GM19467 (cell line): ENCODE data around the gene ATXN7L3.

Source experiments
- ATAC-seq: cut with Tn5 transposase; IDR thresholded peaks from one replicate; pipeline ENCODE4 v1.9.1; 2021; ENCODE audit warnings: mild to moderate bottlenecking, moderate library complexity; ENCODE audit not compliant: unreplicated experiment

Gene ATXN7L3

GRCh38 chr17:44203731-44204440 lies 4.2 kb upstream of the ATXN7L3 start:
- ATAC-seq = no peak

GRCh38 chr17:44202756-44203155 lies 3.1 kb upstream of the ATXN7L3 start:
- no peak for ATAC-seq

- no peak for ATAC-seq
Observed at GRCh38 chr17:44200478-44201155, 933 bp upstream of the ATXN7L3 start.

GRCh38 chr17:44198721-44199552 lies 747 bp downstream of the ATXN7L3 start:
- peak; percentile 13 for ATAC-seq

- no peak for ATAC-seq
Observed at GRCh38 chr17:44197980-44198720, 1.5 kb downstream of the ATXN7L3 start.

- ATAC-seq = no peak
Observed at GRCh38 chr17:44197107-44197506, 2.6 kb downstream of the ATXN7L3 start.

- no peak for ATAC-seq
Observed at GRCh38 chr17:44193326-44194084, 6.2 kb downstream of the ATXN7L3 start.

- no peak for ATAC-seq
Observed at GRCh38 chr17:44192750-44193149, 6.9 kb downstream of the ATXN7L3 start.

GRCh38 chr17:44191941-44192496 lies 7.7 kb downstream of the ATXN7L3 start:
- no peak for ATAC-seq

GRCh38 chr17:44191369-44191768 lies 8.3 kb downstream of the ATXN7L3 start:
- ATAC-seq = no peak

- no peak for ATAC-seq
Observed at GRCh38 chr17:44190481-44190880, 9.2 kb downstream of the ATXN7L3 start.

GRCh38 chr17:44188576-44189403 lies 10.9 kb downstream of the ATXN7L3 start:
- no peak for ATAC-seq

GRCh38 chr17:44187131-44187899 lies 12.4 kb downstream of the ATXN7L3 start:
- peak; percentile 23 for ATAC-seq

GRCh38 chr17:44186307-44187130 lies 13.2 kb downstream of the ATXN7L3 start, which contains the start of gene TMUB2:
TSS of gene TMUB2 (plus strand) at chr17:44186972. CDS start at chr17:44187709, 737 bp downstream.
- peak; percentile 92 for ATAC-seq

GRCh38 chr17:44184212-44184810 lies 15.4 kb downstream of the ATXN7L3 start:
- ATAC-seq = no peak

GRCh38 chr17:44183024-44183423 lies 16.7 kb downstream of the ATXN7L3 start:
- no peak for ATAC-seq

GRCh38 chr17:44178133-44178532 lies 21.6 kb downstream of the ATXN7L3 start:
- ATAC-seq = no peak
